EH (cell line): ENCODE measurements around the gene HOXC9.

Experiments
- DNase-seq: peaks from one replicate; pipeline ENCODE4 v3.0.0-alpha.2; 2015; ENCODE audit warnings: low read depth

The HOXC9 gene

DNA sequence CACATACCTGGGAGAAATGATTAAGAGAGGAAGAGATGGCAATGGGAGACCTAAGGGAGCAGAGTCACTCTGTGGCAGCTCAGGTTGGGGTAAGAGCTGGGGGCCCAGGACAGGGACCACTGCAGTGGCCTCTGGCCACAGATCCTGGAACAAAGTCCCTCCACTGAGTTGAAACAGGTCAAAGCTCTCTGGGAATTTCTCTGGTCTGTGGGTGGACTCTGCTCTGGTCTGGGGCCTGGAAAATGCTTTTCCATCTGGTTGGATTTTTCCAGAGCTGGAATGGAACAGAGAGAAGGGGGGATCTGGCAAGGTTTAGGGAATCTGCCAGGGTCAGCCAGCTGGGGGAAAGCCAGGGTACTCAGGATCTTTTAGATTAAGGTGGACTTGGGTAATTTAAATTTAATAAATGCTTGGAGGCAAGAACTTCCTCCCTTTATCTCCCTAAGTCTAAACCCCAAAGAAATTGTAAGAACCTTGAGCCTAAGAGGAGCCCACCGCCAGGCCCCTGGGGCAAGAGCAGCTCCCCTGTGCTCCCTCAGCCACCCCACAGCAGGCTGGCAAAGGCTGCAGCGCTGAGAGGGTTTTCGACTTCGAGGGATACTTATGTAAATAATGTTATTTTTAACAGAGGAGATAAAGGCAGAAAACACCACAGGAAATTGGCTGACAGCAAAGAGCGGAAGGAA, 11.3 kb upstream of the HOXC9 start:
- DNase-seq: no peak

DNA sequence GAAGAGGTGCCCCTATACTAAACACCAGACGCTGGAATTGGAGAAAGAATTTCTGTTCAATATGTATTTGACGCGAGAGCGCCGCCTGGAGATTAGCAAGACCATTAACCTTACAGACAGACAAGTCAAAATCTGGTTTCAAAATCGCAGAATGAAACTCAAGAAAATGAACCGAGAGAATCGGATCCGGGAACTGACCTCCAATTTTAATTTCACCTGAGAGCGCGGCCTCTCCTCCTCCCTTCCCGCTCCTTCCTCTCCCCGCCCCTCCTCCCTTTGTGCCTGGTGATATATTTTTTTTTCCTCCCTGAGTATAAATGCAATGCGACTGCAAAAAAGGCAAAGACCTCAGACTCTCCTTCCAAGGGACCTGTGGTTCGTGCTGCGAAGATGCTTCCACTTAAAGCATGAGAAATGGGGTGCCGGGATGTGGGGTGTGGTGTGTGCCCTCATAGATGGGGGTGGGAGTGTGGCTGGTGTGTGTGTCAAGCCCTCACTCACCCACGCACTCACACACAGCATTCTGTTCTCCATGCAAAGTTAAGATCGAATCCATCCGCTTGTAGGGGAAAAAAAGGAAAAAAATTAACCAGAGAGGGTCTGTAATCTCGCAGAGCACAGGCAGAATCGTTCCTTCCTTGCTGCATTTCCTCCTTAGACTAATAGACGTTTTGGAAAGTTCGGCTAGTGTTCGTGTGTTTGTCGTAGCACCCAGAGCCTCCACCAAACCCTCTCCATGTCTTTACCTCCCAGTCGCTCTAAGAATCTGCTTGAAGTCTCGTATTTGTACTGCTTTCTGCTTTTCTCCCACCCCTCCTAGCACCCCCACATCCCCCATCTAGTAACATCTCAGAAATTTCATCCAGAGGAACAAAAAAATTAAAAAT, 10.5 kb upstream of the HOXC9 start:
- DNase-seq: peak; percentile 70

DNA sequence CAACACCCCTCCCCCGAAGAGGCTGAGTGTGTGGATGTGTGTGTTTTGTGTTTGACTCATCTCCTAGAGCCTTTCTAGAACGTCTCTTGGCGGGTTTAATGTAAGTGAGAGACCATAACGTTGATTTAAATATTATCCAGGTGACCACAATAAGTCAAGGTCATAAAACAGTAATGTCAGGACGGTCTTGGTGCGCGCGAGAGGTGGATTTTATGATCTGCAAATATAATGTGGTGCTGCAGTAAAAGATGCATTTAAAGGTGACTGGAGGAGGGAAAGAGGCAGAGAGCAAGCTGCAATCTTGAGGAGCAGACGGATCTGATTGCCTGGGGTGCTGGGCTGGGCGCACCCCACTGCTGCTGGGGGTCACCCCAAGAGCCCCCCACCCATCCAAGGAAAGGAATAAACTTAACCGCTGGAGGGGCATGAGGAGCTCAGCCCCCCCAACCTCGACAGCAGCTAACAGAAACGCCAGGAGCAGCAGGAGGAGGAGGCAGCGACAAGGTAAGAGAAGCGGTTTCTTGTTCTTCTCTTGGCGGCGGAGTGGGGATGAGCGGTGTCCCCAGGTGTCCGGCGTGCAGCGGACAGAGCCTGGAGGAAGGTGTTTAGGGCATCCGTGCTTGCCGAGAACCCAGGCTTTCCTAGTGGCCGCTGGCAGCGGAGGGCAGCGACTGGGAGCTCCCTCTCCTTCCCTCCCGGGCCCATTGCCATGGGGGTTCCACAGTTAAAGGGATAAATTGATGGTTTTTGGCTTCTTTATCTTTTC, 9.5 kb upstream of the HOXC9 start:
- no peak for DNase-seq

GRCh38 chr12:53991077-53991460, 8.9 kb upstream of the HOXC9 start:
- DNase-seq: no peak

GRCh38 chr12:53992377-53992889, 7.5 kb upstream of the HOXC9 start:
- no peak for DNase-seq

DNA sequence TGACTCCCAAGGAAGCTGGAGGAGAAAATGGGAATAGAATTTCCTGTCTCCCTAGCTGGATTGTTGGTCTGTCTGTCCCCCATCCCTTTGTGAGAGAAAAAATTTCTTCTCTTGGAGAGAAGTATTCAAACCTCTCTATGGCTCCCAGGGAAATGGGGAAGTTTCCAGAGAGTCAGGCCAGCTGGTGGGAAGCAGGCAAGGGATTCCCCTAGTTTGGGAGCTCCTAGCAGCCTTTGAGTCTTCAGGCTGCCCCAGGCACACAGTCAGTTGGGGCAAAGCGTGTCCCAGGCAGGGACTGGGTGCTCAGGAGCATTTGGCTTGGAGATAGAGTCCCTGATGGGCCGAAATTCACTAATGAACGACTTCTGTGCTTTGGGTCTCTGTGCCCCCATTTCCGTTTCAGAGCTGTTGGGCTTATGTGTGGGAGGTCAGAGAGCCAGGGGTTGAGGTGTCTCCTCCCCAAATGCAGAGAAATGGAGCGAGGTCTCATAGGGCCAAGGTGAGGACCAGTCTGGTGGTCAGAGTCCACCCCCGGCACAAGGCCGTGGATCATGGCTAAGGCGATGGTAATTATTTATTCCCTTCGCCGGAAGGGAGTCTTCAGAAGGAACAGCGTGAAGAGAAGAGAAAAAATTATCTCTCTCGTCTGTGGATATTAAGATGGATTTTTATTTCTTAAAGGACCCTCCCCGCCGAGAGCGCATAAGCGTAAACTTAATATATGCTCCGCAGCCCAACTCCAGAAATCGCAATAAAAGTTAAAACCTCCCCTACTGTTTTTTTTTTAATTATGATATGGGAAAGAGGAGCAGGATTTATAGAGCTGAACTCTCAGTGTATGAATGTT, 6.6 kb upstream of the HOXC9 start:
- no peak for DNase-seq

DNA sequence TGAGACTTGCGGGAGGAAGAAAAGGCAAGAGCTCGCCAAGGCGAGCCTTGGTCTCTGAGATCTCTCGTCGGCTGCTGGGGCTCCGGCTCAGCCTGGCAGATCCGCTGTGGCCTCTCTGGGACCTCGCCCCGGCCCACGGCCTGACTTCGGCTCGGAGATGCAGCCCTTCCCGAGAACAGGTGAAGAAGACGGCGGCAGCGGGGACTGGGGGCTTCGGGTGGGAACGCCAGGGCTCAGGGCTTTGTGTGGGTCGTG, 6.0 kb upstream of the HOXC9 start:
- DNase-seq: no peak

GRCh38 chr12:53994264-53995001, 5.5 kb upstream of the HOXC9 start:
- DNase-seq: no peak

DNA sequence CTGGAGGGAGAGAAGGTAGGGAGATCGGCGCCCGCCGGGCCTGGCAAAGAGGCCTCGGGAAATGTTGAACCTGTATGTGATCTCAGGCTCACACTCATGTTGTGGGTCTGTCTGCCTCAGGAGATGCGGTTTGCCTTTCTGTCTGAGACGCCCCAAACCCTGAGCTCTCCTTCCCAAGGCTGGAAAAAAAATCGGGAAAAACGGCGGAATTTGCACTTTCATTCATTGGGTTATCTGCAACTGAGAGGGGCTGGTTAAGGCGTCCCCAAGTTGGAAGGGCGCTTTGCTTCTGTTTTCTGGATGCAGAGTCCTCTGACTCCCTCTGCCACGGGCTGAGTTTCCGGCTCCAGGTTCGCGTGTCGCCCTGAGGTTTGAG, 5.0 kb upstream of the HOXC9 start:
- DNase-seq: no peak

DNA sequence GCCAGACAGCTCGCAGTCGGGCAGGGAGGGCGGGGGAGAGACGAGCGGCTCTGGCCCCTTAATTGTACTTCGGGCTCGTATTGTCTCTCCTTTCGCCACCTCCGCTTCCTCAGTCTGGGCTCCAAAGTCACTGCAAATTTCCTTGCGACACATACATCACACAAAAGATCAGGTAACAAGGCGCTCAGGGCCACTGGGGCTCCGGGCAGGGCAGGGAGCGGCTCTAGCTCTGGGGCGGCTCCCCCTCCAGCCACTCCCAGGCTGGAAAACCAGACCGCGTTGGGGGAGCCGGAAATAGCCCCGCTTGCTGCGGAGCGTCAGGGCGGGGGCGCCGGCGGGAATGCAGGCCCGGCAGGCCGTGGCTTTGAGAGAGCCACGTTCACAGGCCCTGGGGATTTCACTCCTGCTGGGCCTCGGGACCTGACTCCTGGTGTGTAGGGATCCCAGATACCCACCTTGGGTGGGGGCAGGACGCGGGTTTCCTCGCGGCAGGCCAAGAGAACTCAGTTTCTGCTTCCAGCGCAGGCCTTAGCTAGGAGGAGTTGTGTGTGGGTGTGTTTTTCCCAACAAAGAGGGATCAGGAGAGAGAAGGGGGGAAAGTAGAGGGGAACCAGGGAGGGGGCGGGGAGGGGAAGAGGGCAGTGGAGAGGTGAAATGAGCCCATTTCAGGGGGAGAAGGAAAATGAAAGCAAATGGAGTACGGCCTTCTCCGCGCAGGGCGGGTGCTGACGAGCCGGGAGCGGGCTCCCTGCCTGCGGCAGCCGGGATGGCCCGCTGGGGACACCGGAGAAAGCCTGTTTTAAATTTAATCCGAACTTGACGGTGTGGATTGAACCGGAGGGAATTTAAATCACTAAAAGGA, 4.4 kb upstream of the HOXC9 start:
- no peak for DNase-seq

DNA sequence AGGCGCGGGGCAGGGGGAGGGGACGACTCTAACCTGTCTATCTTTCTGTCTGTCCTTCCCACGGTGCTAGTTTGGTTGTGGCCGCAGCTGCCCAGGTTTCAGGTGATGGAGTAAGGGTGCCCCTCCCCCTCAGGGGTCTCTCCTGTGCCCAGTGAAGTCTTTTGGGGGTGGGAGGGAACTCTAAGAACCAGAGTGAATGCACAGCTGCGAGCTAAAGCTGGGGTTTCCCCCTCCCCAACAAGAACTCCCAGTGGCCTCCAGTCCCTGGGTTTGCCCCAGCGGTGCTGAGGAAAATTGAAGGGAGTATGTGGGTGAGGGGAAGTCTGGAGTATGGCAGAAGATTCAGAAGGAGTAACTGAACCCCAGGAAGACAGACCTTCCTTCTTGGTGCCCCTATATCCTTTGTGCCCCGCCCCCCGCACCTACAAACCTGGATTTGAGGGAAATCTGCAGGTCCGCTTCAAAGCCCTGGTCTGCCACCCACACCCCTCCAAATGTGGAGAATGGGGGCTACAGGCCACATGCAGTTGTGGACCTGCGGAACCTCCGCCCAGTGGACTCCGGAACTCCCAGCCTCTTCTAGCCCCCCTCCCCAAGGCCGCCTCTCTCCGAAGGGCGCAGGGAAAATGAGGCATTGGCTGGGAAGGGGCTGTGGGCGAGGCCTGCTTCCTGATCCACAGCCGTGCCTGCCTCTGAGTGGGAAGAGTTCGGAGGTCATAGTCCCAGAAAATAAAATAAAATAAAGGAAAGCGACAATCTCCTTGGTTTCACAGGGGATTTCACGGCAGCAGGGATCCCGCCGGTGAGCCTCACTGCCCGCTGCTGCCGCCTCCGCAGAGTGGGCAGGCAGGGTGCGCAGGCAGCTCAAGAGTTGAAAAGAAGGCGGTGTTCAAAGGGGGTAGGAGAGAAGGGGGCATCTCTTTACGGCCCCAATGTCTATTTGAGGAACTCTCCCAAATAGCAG, 3.4 kb upstream of the HOXC9 start:
- no peak for DNase-seq

GRCh38 chr12:53997204-53998109, 2.5 kb upstream of the HOXC9 start:
- no peak for DNase-seq

- no peak for DNase-seq
Measured at GRCh38 chr12:53998110-53998899, 1.7 kb upstream of the HOXC9 start.

DNA sequence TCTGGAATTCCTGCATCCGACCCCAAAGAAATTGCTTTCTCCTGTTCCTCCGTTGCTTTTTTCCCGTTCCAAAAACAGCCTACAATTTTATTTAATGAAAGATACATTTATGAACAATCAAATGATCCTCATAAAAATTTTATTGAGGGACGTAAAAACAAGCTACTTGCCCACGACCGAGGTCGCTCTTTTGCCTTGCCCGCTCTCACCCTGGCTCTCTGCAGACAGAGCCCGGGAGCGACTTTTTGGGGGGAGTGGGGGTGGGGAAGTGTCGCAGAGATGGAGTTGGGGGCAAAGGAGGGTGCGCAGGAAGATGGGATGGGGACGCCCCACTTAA, 1.1 kb upstream of the HOXC9 start:
- DNase-seq: no peak

GRCh38 chr12:53999559-54000115, 324 bp upstream of the HOXC9 start:
- peak; percentile 77 for DNase-seq

GRCh38 chr12:54001283-54002187, 1.6 kb downstream of the HOXC9 start:
- DNase-seq: no peak
